Measurements from ENCODE around the gene KCNT1.

KCNT1 gene

GRCh38 chr9:135776893-135777622, 75.1 kb downstream of the KCNT1 start:
- Histone ChIP-seq H3K9ac (ENCODE audit: low read length) (no peak overlapping the region), H3K27me3 (ENCODE audit: low read depth, low read length) (no peaks in the 10 kb centered on the region), H3K4me1 (ENCODE audit: low read length) (no peaks in the 10 kb centered on the region), H4K20me1 (ENCODE audit: insufficient read depth, low read length) (no peaks in the 10 kb centered on the region), H3K79me2 (ENCODE audit: low read length) (no peaks in the 10 kb centered on the region), H3K27ac (ENCODE audit: low read length) (no peak overlapping the region), H2AFZ (ENCODE audit: low read depth, low read length) (no peak overlapping the region), H3K4me2 (ENCODE audit: low read length) (no peak overlapping the region), H3K36me3 (replicated peaks; ENCODE audit: low read depth, low read length) (no peaks in the 10 kb centered on the region), H3K4me3 (ENCODE audit: low read length) (no peak overlapping the region), H3K9me3 (ENCODE audit: insufficient read depth, low read length) (no peaks in the 10 kb centered on the region)
- TF ChIP-seq EZH2phosphoT487 (IDR thresholded peaks at IDR 0.05; ENCODE audit: low read depth), result no peak
- TF ChIP-seq CTCF (IDR thresholded peaks at IDR 0.05; ENCODE audit: low read depth, low read length), result no peak

DNA sequence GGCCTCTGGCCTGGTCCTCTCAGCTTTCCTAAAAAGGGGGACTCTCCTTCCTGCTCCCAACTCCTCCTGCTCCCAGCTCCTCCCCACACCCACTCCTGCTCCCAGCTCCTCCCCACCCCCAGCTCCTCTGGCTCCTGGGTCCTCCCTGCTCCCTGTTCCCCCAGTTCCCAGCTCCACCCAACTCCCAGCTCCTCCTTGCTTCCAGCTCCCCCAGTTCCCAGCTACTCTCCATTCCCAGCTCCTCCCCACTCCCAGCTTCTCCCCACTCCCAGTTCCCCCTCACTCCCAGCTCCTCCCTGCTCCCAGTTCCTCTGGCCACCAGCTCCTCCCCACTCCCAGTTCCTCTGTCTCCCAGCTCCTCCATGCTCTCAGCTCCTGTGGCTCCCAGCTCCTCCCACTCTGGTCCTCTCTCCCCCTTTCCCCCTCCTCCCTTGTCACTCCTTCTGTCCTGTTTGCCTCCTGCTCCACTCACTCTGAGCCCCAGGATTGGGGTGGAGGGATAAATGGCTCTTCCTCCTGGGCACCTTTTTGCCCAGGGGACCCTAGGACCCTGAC, 75.7 kb downstream of the KCNT1 start:
- Histone ChIP-seq H3K36me3 (replicated peaks; ENCODE audit: low read depth, low read length) (no peaks in the 10 kb centered on the region), H3K79me2 (ENCODE audit: low read length) (no peaks in the 10 kb centered on the region), H3K4me2 (ENCODE audit: low read length) (no peak overlapping the region), H4K20me1 (ENCODE audit: insufficient read depth, low read length) (no peaks in the 10 kb centered on the region), H3K27ac (ENCODE audit: low read length) (no peak overlapping the region), H2AFZ (ENCODE audit: low read depth, low read length) (no peak overlapping the region), H3K4me1 (ENCODE audit: low read length) (no peaks in the 10 kb centered on the region), H3K27me3 (ENCODE audit: low read depth, low read length) (no peaks in the 10 kb centered on the region), H3K9ac (ENCODE audit: low read length) (no peak overlapping the region), H3K4me3 (ENCODE audit: low read length) (no peak overlapping the region), H3K9me3 (ENCODE audit: insufficient read depth, low read length) (no peaks in the 10 kb centered on the region)
- TF ChIP-seq EZH2phosphoT487 (IDR thresholded peaks at IDR 0.05; ENCODE audit: low read depth) (no peak), CTCF (IDR thresholded peaks at IDR 0.05; ENCODE audit: low read depth, low read length) (no peak)

- TF ChIP-seq CTCF (IDR thresholded peaks at IDR 0.05; ENCODE audit: low read depth, low read length) (no peak), EZH2phosphoT487 (IDR thresholded peaks at IDR 0.05; ENCODE audit: low read depth) (no peak)
- H3K36me3 ChIP-seq (replicated peaks; ENCODE audit: low read depth, low read length), result no peaks in the 10 kb centered on the region
Measured at GRCh38 chr9:135778421-135778820, 76.4 kb downstream of the KCNT1 start.

DNA sequence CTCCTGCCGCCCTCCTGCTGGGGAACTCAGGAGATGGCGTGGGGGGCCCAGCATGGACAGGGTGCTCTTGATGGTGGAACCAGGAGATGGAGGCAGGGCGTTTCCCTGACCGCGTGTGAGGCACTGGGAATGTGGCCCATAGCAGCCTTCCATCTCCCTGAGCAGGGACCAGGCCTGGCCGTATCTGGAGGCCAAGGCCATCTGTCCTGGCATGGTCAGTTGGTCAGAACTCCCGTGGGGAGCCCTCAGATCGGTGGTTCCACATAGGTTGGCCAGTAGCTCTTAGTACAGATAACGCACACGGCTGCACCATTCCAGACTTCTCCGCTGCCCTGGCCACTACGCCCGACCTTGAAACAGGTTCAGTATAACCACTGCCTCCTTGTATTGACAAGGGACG, 77.6 kb downstream of the KCNT1 start:
- Histone ChIP-seq H3K36me3 (replicated peaks; ENCODE audit: low read depth, low read length) (no peaks in the 10 kb centered on the region), H3K27me3 (ENCODE audit: low read depth, low read length) (no peaks in the 10 kb centered on the region), H3K9ac (ENCODE audit: low read length) (no peak overlapping the region), H3K27ac (ENCODE audit: low read length) (no peak overlapping the region), H2AFZ (ENCODE audit: low read depth, low read length) (no peak overlapping the region), H3K4me3 (ENCODE audit: low read length) (no peak overlapping the region), H3K4me2 (ENCODE audit: low read length) (no peak overlapping the region), H3K9me3 (ENCODE audit: insufficient read depth, low read length) (no peaks in the 10 kb centered on the region), H3K79me2 (ENCODE audit: low read length) (no peaks in the 10 kb centered on the region), H3K4me1 (ENCODE audit: low read length) (no peaks in the 10 kb centered on the region), H4K20me1 (ENCODE audit: insufficient read depth, low read length) (no peaks in the 10 kb centered on the region)
- no peak for TF ChIP-seq EZH2phosphoT487 (IDR thresholded peaks at IDR 0.05; ENCODE audit: low read depth)

More at GRCh38 chr9:135778421-135778820, 76.4 kb downstream of the KCNT1 start:
- no peak overlapping the region for H3K4me2 ChIP-seq (ENCODE audit: low read length)
- no peaks in the 10 kb centered on the region for H3K79me2 ChIP-seq (ENCODE audit: low read length)
- no peak overlapping the region for H3K9ac ChIP-seq (ENCODE audit: low read length)
- H3K27me3 ChIP-seq (ENCODE audit: low read depth, low read length), result no peaks in the 10 kb centered on the region
- no peak overlapping the region for H3K4me3 ChIP-seq (ENCODE audit: low read length)
- no peaks in the 10 kb centered on the region for H4K20me1 ChIP-seq (ENCODE audit: insufficient read depth, low read length)
- H3K27ac ChIP-seq (ENCODE audit: low read length), result no peak overlapping the region
- no peaks in the 10 kb centered on the region for H3K9me3 ChIP-seq (ENCODE audit: insufficient read depth, low read length)
- H2AFZ ChIP-seq (ENCODE audit: low read depth, low read length), result no peak overlapping the region
- H3K4me1 ChIP-seq (ENCODE audit: low read length), result no peaks in the 10 kb centered on the region

Measured in OCI-LY3 (cell line).